Measurements from ENCODE around the gene UGT2B28. TPM values are rescaled to one million over a fixed set of nuclear protein-coding genes. Genes with fewer than 3 reads are reported as not detected.

UGT2B28 gene
- total RNA-seq, 1 donor from 2014 or later, result not detected

DNA sequence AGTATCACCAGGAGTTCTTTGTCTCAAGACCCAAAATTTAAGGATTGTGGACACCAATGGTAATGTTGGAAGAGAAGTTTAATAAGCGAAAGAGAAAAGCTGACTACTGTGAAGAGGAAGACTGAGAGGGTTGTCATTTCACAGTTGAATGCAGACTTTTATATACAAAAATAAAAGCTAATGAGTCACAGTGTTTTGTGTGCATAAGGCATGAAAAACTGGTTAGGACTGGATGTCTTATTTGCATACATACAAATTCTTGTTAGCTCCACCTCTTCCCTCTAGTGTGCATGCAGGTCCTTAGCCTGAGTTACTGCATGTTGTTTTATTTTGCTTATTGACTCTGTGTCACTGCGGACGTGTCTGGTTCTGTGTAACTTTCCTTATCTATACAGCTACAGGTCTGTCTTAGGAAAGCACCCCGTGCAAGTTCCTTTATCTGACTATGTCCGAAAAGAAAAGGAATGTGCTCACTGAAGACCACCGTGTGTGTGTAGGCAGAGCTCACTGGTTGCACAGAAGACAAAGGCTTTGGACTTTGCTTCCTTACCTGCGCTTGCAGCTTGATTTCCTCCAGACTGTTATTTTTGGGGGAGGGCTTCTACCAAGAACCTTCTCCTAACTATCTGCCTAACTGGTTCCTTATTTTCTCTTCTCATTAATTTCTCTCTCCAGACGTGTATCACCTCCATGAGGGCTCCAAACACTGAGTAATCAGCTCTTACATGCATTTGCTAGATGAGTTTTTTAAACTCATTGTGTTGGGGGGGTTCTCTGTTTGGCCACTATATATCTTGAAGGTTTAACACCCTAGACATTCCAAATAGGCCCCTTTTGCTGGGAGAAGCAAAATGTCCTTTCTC, 63.5 kb downstream of the UGT2B28 start:
- peak; percentile 94 for ATAC-seq

Other genes starting within 250 kb of the UGT2B28 start
- not detected for gene UGT2B7, start 184.0 kb upstream of the UGT2B28 start, total RNA-seq
- gene UGT2B11, start 65.7 kb upstream of the UGT2B28 start, total RNA-seq, result not detected
- gene UGT2B4, start 215.4 kb downstream of the UGT2B28 start, total RNA-seq, result not detected